K562 (cell line): ENCODE measurements around the gene C1QTNF2.

Experiments used
- CHD2 ChIP-seq: IDR thresholded peaks from 2 replicates; pipeline ENCODE4 v1.6.1; 2011; ENCODE audit warnings: low read depth, low read length
- KDM1A ChIP-seq, 2 experiments: fragments of 450-650 bp; IDR thresholded peaks; 2 replicates each; pipeline ENCODE4 v1.6.1; 2016; ENCODE audit warnings: mild to moderate bottlenecking in 2 of 2
- NBN ChIP-seq: fragments of 450-650 bp; IDR thresholded peaks from 2 replicates; pipeline ENCODE4 v1.6.1; 2016; ENCODE audit warnings: low read depth, mild to moderate bottlenecking
- NFE2 ChIP-seq: IDR thresholded peaks from 2 replicates; pipeline ENCODE4 v1.6.1; 2014; ENCODE audit warnings: antibody characterized with exemption, low read depth
- POLR2A ChIP-seq: fragments of 450-650 bp; conservative IDR thresholded peaks from 2 replicates; pipeline ENCODE4 v1.6.1; 2016
- RAD51 ChIP-seq: fragments of 450-650 bp; IDR thresholded peaks from 2 replicates; pipeline ENCODE4 v1.7.1; 2016; ENCODE audit warnings: low read depth, mild to moderate bottlenecking, borderline replicate concordance
- RFX5 ChIP-seq: IDR thresholded peaks from 2 replicates; pipeline ENCODE4 v1.6.1; 2011; ENCODE audit warnings: low read depth, mild to moderate bottlenecking, improper control_type of control experiment, low read length
- YY1 ChIP-seq, 3 experiments: IDR thresholded peaks; 2 replicates each; pipeline ENCODE4 v1.6.1; 2011; ENCODE audit warnings: low read length in 2 of 3, mild to moderate bottlenecking in 2 of 3, moderate library complexity in 2 of 3, borderline replicate concordance in 1 of 3, control low read depth in 1 of 3, low read depth in 1 of 3; ENCODE audit not compliant: insufficient read depth in 3 of 3, insufficient replicate concordance in 2 of 3, control insufficient read depth in 1 of 3, insufficient read length in 1 of 3; ENCODE audit errors: extremely low read depth in 1 of 3
- ZNF133 ChIP-seq: fragments of 250-450 bp; sonication (Bioruptor Pico); IDR thresholded peaks from 2 replicates; pipeline ENCODE4 v1.4.0; 2020; ENCODE audit warnings: mild to moderate bottlenecking
- ZNF311 ChIP-seq: fragments of 250-450 bp; sonication (Bioruptor Pico); IDR thresholded peaks from 2 replicates; pipeline ENCODE4 v1.4.0; 2020; ENCODE audit warnings: mild to moderate bottlenecking, moderate library complexity
- ZNF507 ChIP-seq: conservative IDR thresholded peaks from 2 replicates; pipeline ENCODE4 v1.6.1; 2017; ENCODE audit warnings: missing genetic modification characterization, missing compliant biosample characterization
- ZNF644 ChIP-seq: fragments of 200-800 bp; sonication (Bioruptor generic); IDR thresholded peaks from 2 replicates; pipeline ENCODE4 v1.6.1; 2016; ENCODE audit warnings: low read depth, missing genetic modification characterization, missing compliant biosample characterization
- TF ChIP-seq, protein P1 (sequence below): fragments of 200-600 bp; sonication (generic); IDR thresholded peaks from one replicate; pipeline ENCODE4 v1.6.1; 2012; ENCODE audit warnings: mild to moderate bottlenecking, low read depth, low read length, inconsistent platforms
- TF ChIP-seq, protein P2 (sequence below), 3 experiments: IDR thresholded peaks in 2 of 3; conservative IDR thresholded peaks in 1 of 3; 2 replicates each; pipeline ENCODE4 v1.5.1; 2011 to 2012; ENCODE audit warnings: low read length in 3 of 3, mild to moderate bottlenecking in 3 of 3, control low read depth in 2 of 3, improper control_type of control experiment in 1 of 3, inconsistent platforms in 1 of 3, low read depth in 1 of 3, mixed read lengths in 1 of 3, moderate library complexity in 1 of 3; ENCODE audit not compliant: insufficient read depth in 2 of 3

DNA sequence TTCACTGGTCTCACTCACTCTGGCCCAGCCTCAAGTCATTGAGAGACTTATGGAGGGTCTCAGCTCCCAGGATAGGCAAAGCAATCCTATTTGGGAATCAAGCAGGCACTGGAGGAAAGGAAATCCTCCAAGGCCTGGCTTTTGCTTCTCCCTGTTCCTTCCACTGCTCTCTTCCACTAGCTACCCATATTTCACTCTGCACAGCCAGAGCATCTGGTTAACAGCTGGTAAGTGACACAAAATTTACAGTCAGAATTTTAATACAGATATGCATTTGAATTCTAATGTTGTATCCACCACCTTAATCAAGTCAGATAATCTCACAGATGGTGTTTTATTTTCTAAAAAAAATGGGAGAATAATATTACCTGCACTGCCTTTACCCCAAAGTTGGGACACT is 868 bp upstream of the C1QTNF2 start:
- TF ChIP-seq RFX5 = no peak
- TF ChIP-seq, protein P1, sequence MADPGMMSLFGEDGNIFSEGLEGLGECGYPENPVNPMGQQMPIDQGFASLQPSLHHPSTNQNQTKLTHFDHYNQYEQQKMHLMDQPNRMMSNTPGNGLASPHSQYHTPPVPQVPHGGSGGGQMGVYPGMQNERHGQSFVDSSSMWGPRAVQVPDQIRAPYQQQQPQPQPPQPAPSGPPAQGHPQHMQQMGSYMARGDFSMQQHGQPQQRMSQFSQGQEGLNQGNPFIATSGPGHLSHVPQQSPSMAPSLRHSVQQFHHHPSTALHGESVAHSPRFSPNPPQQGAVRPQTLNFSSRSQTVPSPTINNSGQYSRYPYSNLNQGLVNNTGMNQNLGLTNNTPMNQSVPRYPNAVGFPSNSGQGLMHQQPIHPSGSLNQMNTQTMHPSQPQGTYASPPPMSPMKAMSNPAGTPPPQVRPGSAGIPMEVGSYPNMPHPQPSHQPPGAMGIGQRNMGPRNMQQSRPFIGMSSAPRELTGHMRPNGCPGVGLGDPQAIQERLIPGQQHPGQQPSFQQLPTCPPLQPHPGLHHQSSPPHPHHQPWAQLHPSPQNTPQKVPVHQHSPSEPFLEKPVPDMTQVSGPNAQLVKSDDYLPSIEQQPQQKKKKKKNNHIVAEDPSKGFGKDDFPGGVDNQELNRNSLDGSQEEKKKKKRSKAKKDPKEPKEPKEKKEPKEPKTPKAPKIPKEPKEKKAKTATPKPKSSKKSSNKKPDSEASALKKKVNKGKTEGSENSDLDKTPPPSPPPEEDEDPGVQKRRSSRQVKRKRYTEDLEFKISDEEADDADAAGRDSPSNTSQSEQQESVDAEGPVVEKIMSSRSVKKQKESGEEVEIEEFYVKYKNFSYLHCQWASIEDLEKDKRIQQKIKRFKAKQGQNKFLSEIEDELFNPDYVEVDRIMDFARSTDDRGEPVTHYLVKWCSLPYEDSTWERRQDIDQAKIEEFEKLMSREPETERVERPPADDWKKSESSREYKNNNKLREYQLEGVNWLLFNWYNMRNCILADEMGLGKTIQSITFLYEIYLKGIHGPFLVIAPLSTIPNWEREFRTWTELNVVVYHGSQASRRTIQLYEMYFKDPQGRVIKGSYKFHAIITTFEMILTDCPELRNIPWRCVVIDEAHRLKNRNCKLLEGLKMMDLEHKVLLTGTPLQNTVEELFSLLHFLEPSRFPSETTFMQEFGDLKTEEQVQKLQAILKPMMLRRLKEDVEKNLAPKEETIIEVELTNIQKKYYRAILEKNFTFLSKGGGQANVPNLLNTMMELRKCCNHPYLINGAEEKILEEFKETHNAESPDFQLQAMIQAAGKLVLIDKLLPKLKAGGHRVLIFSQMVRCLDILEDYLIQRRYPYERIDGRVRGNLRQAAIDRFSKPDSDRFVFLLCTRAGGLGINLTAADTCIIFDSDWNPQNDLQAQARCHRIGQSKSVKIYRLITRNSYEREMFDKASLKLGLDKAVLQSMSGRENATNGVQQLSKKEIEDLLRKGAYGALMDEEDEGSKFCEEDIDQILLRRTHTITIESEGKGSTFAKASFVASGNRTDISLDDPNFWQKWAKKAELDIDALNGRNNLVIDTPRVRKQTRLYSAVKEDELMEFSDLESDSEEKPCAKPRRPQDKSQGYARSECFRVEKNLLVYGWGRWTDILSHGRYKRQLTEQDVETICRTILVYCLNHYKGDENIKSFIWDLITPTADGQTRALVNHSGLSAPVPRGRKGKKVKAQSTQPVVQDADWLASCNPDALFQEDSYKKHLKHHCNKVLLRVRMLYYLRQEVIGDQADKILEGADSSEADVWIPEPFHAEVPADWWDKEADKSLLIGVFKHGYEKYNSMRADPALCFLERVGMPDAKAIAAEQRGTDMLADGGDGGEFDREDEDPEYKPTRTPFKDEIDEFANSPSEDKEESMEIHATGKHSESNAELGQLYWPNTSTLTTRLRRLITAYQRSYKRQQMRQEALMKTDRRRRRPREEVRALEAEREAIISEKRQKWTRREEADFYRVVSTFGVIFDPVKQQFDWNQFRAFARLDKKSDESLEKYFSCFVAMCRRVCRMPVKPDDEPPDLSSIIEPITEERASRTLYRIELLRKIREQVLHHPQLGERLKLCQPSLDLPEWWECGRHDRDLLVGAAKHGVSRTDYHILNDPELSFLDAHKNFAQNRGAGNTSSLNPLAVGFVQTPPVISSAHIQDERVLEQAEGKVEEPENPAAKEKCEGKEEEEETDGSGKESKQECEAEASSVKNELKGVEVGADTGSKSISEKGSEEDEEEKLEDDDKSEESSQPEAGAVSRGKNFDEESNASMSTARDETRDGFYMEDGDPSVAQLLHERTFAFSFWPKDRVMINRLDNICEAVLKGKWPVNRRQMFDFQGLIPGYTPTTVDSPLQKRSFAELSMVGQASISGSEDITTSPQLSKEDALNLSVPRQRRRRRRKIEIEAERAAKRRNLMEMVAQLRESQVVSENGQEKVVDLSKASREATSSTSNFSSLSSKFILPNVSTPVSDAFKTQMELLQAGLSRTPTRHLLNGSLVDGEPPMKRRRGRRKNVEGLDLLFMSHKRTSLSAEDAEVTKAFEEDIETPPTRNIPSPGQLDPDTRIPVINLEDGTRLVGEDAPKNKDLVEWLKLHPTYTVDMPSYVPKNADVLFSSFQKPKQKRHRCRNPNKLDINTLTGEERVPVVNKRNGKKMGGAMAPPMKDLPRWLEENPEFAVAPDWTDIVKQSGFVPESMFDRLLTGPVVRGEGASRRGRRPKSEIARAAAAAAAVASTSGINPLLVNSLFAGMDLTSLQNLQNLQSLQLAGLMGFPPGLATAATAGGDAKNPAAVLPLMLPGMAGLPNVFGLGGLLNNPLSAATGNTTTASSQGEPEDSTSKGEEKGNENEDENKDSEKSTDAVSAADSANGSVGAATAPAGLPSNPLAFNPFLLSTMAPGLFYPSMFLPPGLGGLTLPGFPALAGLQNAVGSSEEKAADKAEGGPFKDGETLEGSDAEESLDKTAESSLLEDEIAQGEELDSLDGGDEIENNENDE = no peak
- no peak for TF ChIP-seq YY1 (IDR thresholded peaks at IDR 0.05; ENCODE audit: borderline replicate concordance in 1 of 3, control insufficient read depth in 1 of 3, extremely low read depth in 1 of 3, insufficient read depth in 3 of 3, insufficient read length in 1 of 3, insufficient replicate concordance in 2 of 3, low read depth in 1 of 3, low read length in 2 of 3)
- TF ChIP-seq RAD51 = no peak
- no peak for TF ChIP-seq NFE2
- TF ChIP-seq POLR2A = no peak
- no peak for TF ChIP-seq ZNF507 (tag)
- no peak for TF ChIP-seq CHD2
- TF ChIP-seq ZNF644 = no peak
- no peak for TF ChIP-seq KDM1A (IDR thresholded peaks at IDR 0.05)
- TF ChIP-seq ZNF133 (CRISPR knock-in tag) = no peak
- TF ChIP-seq, protein P2, sequence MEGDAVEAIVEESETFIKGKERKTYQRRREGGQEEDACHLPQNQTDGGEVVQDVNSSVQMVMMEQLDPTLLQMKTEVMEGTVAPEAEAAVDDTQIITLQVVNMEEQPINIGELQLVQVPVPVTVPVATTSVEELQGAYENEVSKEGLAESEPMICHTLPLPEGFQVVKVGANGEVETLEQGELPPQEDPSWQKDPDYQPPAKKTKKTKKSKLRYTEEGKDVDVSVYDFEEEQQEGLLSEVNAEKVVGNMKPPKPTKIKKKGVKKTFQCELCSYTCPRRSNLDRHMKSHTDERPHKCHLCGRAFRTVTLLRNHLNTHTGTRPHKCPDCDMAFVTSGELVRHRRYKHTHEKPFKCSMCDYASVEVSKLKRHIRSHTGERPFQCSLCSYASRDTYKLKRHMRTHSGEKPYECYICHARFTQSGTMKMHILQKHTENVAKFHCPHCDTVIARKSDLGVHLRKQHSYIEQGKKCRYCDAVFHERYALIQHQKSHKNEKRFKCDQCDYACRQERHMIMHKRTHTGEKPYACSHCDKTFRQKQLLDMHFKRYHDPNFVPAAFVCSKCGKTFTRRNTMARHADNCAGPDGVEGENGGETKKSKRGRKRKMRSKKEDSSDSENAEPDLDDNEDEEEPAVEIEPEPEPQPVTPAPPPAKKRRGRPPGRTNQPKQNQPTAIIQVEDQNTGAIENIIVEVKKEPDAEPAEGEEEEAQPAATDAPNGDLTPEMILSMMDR (IDR thresholded peaks at IDR 0.05 in 2 of 3, conservative IDR thresholded peaks at IDR 0.05 in 1 of 3; ENCODE audit: insufficient read depth in 2 of 3, low read depth in 1 of 3, low read length in 3 of 3) = no peak
- TF ChIP-seq ZNF311 (CRISPR knock-in tag) = no peak
- TF ChIP-seq NBN = no peak
